Right lobe of liver (tissue), 6 donors: ENCODE results near the gene SCG2. TPM values are rescaled to one million over a fixed set of nuclear protein-coding genes. Genes with fewer than 3 reads are reported as not detected.

ENCODE experiments used
- ATAC-seq, 4 donors: fragments of 200-7000 bp; cut with Tn5 transposase; one replicate each; pipeline ENCODE4 v1.9.1; 2020; ENCODE audit warnings: mild to moderate bottlenecking in 4 of 4, moderate library complexity in 4 of 4
- DNase-seq, 3 donors: peaks; one replicate each; pipeline ENCODE4 v3.0.0-alpha.2; 2020
- H3K27ac ChIP-seq, 3 donors: fragments of 200-600 bp; one replicate each; pipeline ENCODE4 v1.8.0; 2022
- H3K27me3 ChIP-seq, 2 donors: fragments of 200-600 bp; one replicate each; pipeline ENCODE4 v1.8.0; 2022
- H3K36me3 ChIP-seq, 4 donors: fragments of 200-600 bp; sonication (generic) in 1 of 4; one replicate each; pipeline versions ENCODE4 v1.5.1 to v1.8.0; 2017 to 2022; ENCODE audit warnings: control low read depth in 1 of 4
- H3K4me1 ChIP-seq, 4 donors: fragments of 200-600 bp; sonication (generic) in 1 of 4; one replicate each; pipeline versions ENCODE4 v1.5.1 to v1.8.0; 2017 to 2022; ENCODE audit warnings: control low read depth in 1 of 4
- H3K4me3 ChIP-seq, 3 donors: fragments of 200-600 bp; one replicate each; pipeline ENCODE4 v1.8.0; 2022
- H3K9me3 ChIP-seq, 4 donors: fragments of 200-600 bp; sonication (generic) in 1 of 4; one replicate each; pipeline versions ENCODE4 v1.5.1 to v1.8.0; 2017 to 2022; ENCODE audit warnings: control low read depth in 1 of 4
- POLR2A ChIP-seq: fragments of 450-650 bp; IDR thresholded peaks from one replicate; pipeline ENCODE4 v1.6.1; 2017; ENCODE audit warnings: antibody characterized with exemption, mild to moderate bottlenecking
- WGBS: methylation state at CpG from one replicate; pipeline ENCODE4 v1.1.6; 2018; ENCODE audit warnings: low coverage, low lambda C conversion rate; ENCODE audit not compliant: insufficient coverage; ENCODE audit errors: missing lambda C conversion rate; 5-methylcytosine and 5-hydroxymethylcytosine counted together
- intact Hi-C, 2 donors: fragments of 100-400 bp; cut with DNase I; formaldehyde crosslinking; loops; one replicate each; pipeline versions ENCODE4 v1.11.2 to v1.14.1; 2022
- total RNA-seq, 6 experiments: library from RNA; depleted of rRNA in 2 of 6; stranded (reverse); fragments of >200 nt in 2 of 6; fragmentation: NEBNext Ultra II Directional in 3 of 6; extraction: Animal tissue kit (Norgen Biotek cat#: 25700) in 3 of 6; gene quantifications; one replicate each; pipeline versions ENCODE4 v1.1.0 to v1.2.4, GENCODE V29; 2016 to 2023
- TF ChIP-seq, protein P1 (sequence below), 4 donors: fragments of 200-600 bp in 3 of 4; fragments of 450-650 bp in 1 of 4; IDR thresholded peaks; one replicate each; pipeline versions ENCODE4 v1.5.1 to v1.8.0; 2016 to 2022; ENCODE audit warnings: antibody characterized with exemption in 4 of 4, mild to moderate bottlenecking in 2 of 4
- donor health status: DM: no; HTN: yes; CAD: no.
- donor health status: DM: no; HTN: no; CAD: no.
- donor health status: DM: no; HTN: no; CAD: no.
- donor health status: DM: no; HTN: yes; CAD: no.
- donor health status: DM: no; HTN: yes; CAD: no.

SCG2 gene
- total RNA-seq, 6 experiments from 2014 or later = not detected

DNA sequence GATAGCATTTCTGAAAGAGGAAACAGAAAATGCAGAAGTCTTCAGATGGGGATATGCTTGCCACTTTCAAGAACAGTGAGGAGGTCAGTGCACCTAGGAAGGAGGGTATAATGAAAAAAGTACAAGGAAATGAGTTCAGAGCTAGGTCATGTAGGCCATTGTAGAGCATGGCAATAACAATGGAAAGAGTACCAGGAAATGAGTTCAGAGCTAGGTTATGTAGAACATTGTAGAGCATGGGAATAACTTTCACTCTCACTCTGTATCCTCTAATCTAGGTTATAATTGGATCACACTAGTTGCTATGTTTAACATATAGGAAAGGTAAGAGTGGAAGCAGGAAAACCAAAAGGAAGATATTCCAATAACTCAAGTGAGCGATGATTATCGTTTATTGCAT is 12.3 kb downstream of the SCG2 start:
- no peaks in the 10 kb centered on the region for H3K36me3 ChIP-seq
- no peak for DNase-seq
- TF ChIP-seq, protein P1, sequence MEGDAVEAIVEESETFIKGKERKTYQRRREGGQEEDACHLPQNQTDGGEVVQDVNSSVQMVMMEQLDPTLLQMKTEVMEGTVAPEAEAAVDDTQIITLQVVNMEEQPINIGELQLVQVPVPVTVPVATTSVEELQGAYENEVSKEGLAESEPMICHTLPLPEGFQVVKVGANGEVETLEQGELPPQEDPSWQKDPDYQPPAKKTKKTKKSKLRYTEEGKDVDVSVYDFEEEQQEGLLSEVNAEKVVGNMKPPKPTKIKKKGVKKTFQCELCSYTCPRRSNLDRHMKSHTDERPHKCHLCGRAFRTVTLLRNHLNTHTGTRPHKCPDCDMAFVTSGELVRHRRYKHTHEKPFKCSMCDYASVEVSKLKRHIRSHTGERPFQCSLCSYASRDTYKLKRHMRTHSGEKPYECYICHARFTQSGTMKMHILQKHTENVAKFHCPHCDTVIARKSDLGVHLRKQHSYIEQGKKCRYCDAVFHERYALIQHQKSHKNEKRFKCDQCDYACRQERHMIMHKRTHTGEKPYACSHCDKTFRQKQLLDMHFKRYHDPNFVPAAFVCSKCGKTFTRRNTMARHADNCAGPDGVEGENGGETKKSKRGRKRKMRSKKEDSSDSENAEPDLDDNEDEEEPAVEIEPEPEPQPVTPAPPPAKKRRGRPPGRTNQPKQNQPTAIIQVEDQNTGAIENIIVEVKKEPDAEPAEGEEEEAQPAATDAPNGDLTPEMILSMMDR (IDR thresholded peaks at IDR 0.05) = no peak
- TF ChIP-seq POLR2A = no peak
- H3K4me3 ChIP-seq = no peak overlapping the region
- intact Hi-C loops = no loop called here
- 66% methylated on average over 2 of the region's 2 CpGs for WGBS
- no peak for ATAC-seq
- no peaks in the 10 kb centered on the region for H3K9me3 ChIP-seq
- no peak overlapping the region for H3K27ac ChIP-seq
- H3K27me3 ChIP-seq = no peaks in the 10 kb centered on the region
- H3K4me1 ChIP-seq = no peaks in the 10 kb centered on the region

DNA sequence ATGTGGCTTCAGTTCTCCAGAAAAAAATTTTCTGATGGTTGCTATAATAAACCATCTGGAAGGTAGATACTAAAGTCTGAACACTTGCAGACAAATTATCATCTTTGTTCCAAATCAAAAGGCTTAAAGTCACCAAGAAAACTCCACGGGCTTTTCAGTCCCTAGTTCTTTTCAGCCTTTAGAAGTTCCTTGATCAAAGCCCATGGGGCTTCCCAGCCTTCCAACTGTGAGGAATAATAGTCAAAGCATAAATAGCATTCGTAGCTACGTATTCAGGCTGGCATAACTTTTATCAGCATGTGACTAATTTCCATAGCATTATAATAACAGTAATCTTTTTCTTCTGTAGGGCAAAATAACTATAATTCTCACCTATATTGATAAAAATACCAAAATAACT is 13.9 kb downstream of the SCG2 start:
- intact Hi-C loops = no loop called here
- Histone ChIP-seq H3K4me1 (no peaks in the 10 kb centered on the region), H3K36me3 (no peaks in the 10 kb centered on the region), H3K27me3 (no peaks in the 10 kb centered on the region), H3K4me3 (no peak overlapping the region), H3K27ac (no peak overlapping the region), H3K9me3 (no peaks in the 10 kb centered on the region)
- no peak for DNase-seq
- TF ChIP-seq, protein P1 (IDR thresholded peaks at IDR 0.05) = no peak
- no peak for TF ChIP-seq POLR2A
- WGBS = 36% methylated on average over 3 of the region's 3 CpGs
- no peak for ATAC-seq

DNA sequence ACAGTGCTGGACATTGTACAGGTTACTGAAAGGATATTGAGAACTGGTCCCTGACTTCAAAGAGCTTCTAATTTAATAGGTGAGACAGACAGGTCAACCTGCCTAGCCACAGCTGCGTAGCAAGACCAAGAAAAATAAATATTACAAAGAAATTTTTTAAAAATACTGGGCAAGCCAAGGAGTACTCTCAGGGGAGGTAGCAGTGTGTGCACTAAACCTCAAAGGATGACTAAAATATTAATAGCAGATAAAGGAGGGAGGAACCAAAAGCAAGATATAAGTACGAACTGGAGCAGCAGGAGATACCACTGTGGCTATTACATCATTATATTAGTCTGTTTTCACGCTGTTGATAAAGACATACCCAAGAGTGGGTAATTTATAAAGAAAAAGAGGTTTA is 14.9 kb downstream of the SCG2 start:
- no peak for ATAC-seq
- TF ChIP-seq POLR2A = no peak
- TF ChIP-seq, protein P1 (IDR thresholded peaks at IDR 0.05) = no peak
- Histone ChIP-seq H3K9me3 (no peaks in the 10 kb centered on the region), H3K27me3 (no peaks in the 10 kb centered on the region), H3K27ac (no peak overlapping the region), H3K36me3 (no peaks in the 10 kb centered on the region), H3K4me3 (no peak overlapping the region), H3K4me1 (no peaks in the 10 kb centered on the region)
- no peak for DNase-seq
- intact Hi-C loops = no loop called here
- WGBS = 58% methylated on average over 3 of the region's 3 CpGs

DNA sequence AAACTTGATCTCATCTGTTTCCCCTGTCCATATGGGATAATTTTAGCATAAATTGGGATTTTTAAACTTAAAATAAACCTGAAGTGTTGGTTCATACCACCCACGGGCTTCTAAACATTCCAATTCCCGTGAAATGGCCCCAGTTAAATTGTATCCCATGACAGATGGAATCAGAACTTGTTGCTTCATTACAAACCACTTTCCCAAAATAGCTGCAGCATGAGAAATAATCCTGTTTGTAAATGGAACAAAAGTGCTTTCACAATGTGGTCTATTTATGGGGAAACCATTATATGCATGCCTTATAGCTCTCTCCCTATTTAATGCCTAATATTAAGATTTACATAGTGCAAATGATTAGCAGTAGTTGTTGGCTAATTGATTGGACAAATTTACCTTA is 15.9 kb downstream of the SCG2 start:
- H3K27me3 ChIP-seq = no peaks in the 10 kb centered on the region
- TF ChIP-seq POLR2A = no peak
- TF ChIP-seq, protein P1 (IDR thresholded peaks at IDR 0.05) = no peak
- ATAC-seq = no peak
- H3K36me3 ChIP-seq = no peaks in the 10 kb centered on the region
- DNase-seq = no peak
- H3K4me1 ChIP-seq = no peaks in the 10 kb centered on the region
- H3K4me3 ChIP-seq = no peak overlapping the region
- 19% methylated on average over 2 of the region's 2 CpGs for WGBS
- intact Hi-C loops = no loop called here
- no peak overlapping the region for H3K27ac ChIP-seq
- H3K9me3 ChIP-seq = no peaks in the 10 kb centered on the region

DNA sequence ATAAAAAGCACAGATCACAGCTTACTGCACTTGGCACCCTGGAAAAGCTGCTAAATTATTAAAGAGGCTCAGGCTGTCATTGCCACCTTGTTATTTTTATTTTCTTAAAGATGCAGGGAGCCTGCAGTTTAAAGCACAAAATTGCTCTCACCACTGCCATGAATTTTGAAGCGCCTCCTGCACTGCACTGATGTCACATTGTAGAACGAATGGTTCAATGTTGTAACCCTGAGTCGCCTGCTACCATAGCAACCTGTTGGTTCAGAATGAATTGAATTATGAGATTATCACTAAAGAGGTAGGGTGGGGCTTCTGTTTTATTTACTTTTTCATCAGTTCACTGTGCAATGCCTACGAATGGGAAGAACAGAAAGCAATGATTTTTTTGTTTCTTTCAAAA is 16.5 kb downstream of the SCG2 start:
- H3K4me1 ChIP-seq = no peaks in the 10 kb centered on the region
- no peak overlapping the region for H3K4me3 ChIP-seq
- H3K36me3 ChIP-seq = no peaks in the 10 kb centered on the region
- DNase-seq (no peak), ATAC-seq (no peak)
- H3K27ac ChIP-seq = no peak overlapping the region
- 41% methylated on average over 4 of the region's 4 CpGs for WGBS
- no peak for TF ChIP-seq POLR2A
- TF ChIP-seq, protein P1 (IDR thresholded peaks at IDR 0.05) = no peak
- no peaks in the 10 kb centered on the region for H3K9me3 ChIP-seq
- H3K27me3 ChIP-seq = no peaks in the 10 kb centered on the region
- intact Hi-C loops = no loop called here
